IMR-90 (cell line): ENCODE measurements around the gene NCF2. TPM values are rescaled to one million over a fixed set of nuclear protein-coding genes. Genes with fewer than 3 reads are reported as not detected.
A peak's percentile ranks its signal among the peaks of the same experiment; 100 is the strongest.

Experiments
- ATAC-seq: fragments of 200-7000 bp; cut with Tn5 transposase; 2 replicates; pipeline ENCODE4 v1.9.1; 2020; ENCODE audit warnings: low read depth, mild to moderate bottlenecking, moderate library complexity
- BruUV-seq: library from RNA; stranded (reverse); fragments of 400-500 nt; replicated peaks from 2 replicates; lab custom pipeline; 2021; lab: Mats Ljungman, UMichigan
- CTCF ChIA-PET: fragments of 300-600 bp; formaldehyde crosslinking; extraction: SDS; loops from one replicate; lab custom pipeline; 2021; ENCODE audit warnings: antibody characterized with exemption; lab: Yijun Ruan, JAX
- POLR2A ChIA-PET: fragments of 300-600 bp; sonication (Branson Sonifier 250); formaldehyde crosslinking; loops from one replicate; lab custom pipeline; 2022; ENCODE audit warnings: antibody characterized with exemption; ENCODE audit not compliant: unreplicated experiment; lab: Charles Lee
- DNase-seq: peaks from one replicate; pipeline ENCODE4 v3.0.0; 2013
- H2AFZ ChIP-seq: replicated peaks from 2 replicates; pipeline ENCODE3; 2013; ENCODE audit warnings: low read length, mild to moderate bottlenecking; ENCODE audit not compliant: poor library complexity
- H2AK5ac ChIP-seq: 2 replicates; pipeline ENCODE4 v1.6.1; 2013; ENCODE audit warnings: low read depth, low read length, inconsistent platforms
- H2AK9ac ChIP-seq: replicated peaks from 2 replicates; pipeline ENCODE3; 2013; ENCODE audit warnings: mild to moderate bottlenecking, low read depth, low read length, moderate library complexity; ENCODE audit not compliant: poor library complexity
- H2BK120ac ChIP-seq: 2 replicates; pipeline ENCODE4 v1.6.1; 2013; ENCODE audit warnings: low read depth, low read length, inconsistent platforms
- H2BK15ac ChIP-seq: 3 replicates; pipeline ENCODE4 v1.6.1; 2013; ENCODE audit warnings: low read depth, low read length, inconsistent platforms
- H2BK20ac ChIP-seq: 2 replicates; pipeline ENCODE4 v1.6.1; 2013; ENCODE audit warnings: low read depth, mild to moderate bottlenecking, inconsistent platforms, low read length, moderate library complexity
- H2BK5ac ChIP-seq: 2 replicates; pipeline ENCODE4 v1.6.1; 2013; ENCODE audit warnings: mild to moderate bottlenecking, low read depth, low read length, inconsistent platforms; ENCODE audit not compliant: poor library complexity, severe bottlenecking
- H3K14ac ChIP-seq: replicated peaks from 2 replicates; pipeline ENCODE4 v1.6.1; 2013; ENCODE audit warnings: low read depth, low read length, inconsistent platforms
- H3K18ac ChIP-seq: 2 replicates; pipeline ENCODE4 v1.6.1; 2013; ENCODE audit warnings: low read depth, low read length, control low read depth
- H3K23ac ChIP-seq: 2 replicates; pipeline ENCODE4 v1.6.1; 2013; ENCODE audit warnings: low read depth, low read length, inconsistent platforms
- H3K27ac ChIP-seq: 2 replicates; pipeline ENCODE4 v1.5.1; 2013; ENCODE audit warnings: mild to moderate bottlenecking, control low read depth, low read length; ENCODE audit not compliant: insufficient read depth
- H3K27me3 ChIP-seq: 2 replicates; pipeline ENCODE4 v1.6.1; 2013; ENCODE audit warnings: low read length; ENCODE audit not compliant: control insufficient read depth, insufficient read depth
- H3K36me3 ChIP-seq: 2 replicates; pipeline ENCODE4 v1.6.1; 2013; ENCODE audit warnings: low read length, mixed read lengths; ENCODE audit not compliant: control insufficient read depth, insufficient read depth
- H3K4ac ChIP-seq: 2 replicates; pipeline ENCODE4 v1.6.1; 2013; ENCODE audit warnings: low read depth, low read length, inconsistent platforms
- H3K4me1 ChIP-seq: 2 replicates; pipeline ENCODE4 v1.6.1; 2013; ENCODE audit warnings: low read length, mixed read lengths; ENCODE audit not compliant: control insufficient read depth, insufficient read depth
- H3K4me2 ChIP-seq: 2 replicates; pipeline ENCODE4 v1.6.1; 2013; ENCODE audit warnings: low read depth, mild to moderate bottlenecking, control low read depth, low read length, moderate library complexity
- H3K4me3 ChIP-seq: 2 replicates; pipeline ENCODE4 v1.5.1; 2013; ENCODE audit warnings: low read depth, mild to moderate bottlenecking, control low read depth, low read length, moderate library complexity; ENCODE audit not compliant: insufficient read depth
- H3K56ac ChIP-seq: 2 replicates; pipeline ENCODE4 v1.6.1; 2013; ENCODE audit warnings: low read length, inconsistent platforms; ENCODE audit not compliant: insufficient read depth; ENCODE audit errors: extremely low read depth
- H3K79me1 ChIP-seq, 2 experiments: 2 replicates each; pipeline ENCODE4 v1.6.1; 2013; ENCODE audit warnings: low read length in 2 of 2, inconsistent platforms in 1 of 2, low read depth in 1 of 2
- H3K9ac ChIP-seq: 2 replicates; pipeline ENCODE4 v1.6.1; 2013; ENCODE audit warnings: low read depth, low read length, control low read depth
- H3K9me1 ChIP-seq: 2 replicates; pipeline ENCODE4 v1.6.1; 2013; ENCODE audit warnings: low read length, inconsistent platforms; ENCODE audit not compliant: insufficient read depth
- H3K9me3 ChIP-seq: 2 replicates; pipeline ENCODE4 v1.6.1; 2013; ENCODE audit warnings: low read length; ENCODE audit not compliant: control insufficient read depth, insufficient read depth
- H4K20me1 ChIP-seq: 2 replicates; pipeline ENCODE4 v1.6.1; 2013; ENCODE audit warnings: low read length, inconsistent platforms; ENCODE audit not compliant: insufficient read depth
- H4K5ac ChIP-seq: 2 replicates; pipeline ENCODE4 v1.6.1; 2013; ENCODE audit warnings: mild to moderate bottlenecking, low read depth, low read length, control low read depth
- H4K8ac ChIP-seq, 2 experiments: 2 replicates each; pipeline ENCODE4 v1.6.1; 2013; ENCODE audit warnings: low read depth in 2 of 2, low read length in 2 of 2, control low read depth in 1 of 2, inconsistent platforms in 1 of 2
- H4K91ac ChIP-seq: 2 replicates; pipeline ENCODE4 v1.6.1; 2013; ENCODE audit warnings: low read depth, low read length, inconsistent platforms; ENCODE audit not compliant: insufficient read depth
- BHLHE40 ChIP-seq: fragments of 150-350 bp; IDR thresholded peaks from 2 replicates; pipeline ENCODE4 v1.6.1; 2016; ENCODE audit warnings: mild to moderate bottlenecking, low read depth, low read length
- CHD1 ChIP-seq: IDR thresholded peaks from 2 replicates; pipeline ENCODE4 v1.6.1; 2012; ENCODE audit warnings: low read depth, low read length, improper control_type of control experiment
- NFE2L2 ChIP-seq: fragments of 150-350 bp; IDR thresholded peaks from 2 replicates; pipeline ENCODE4 v1.6.1; 2016; ENCODE audit warnings: low read depth, mild to moderate bottlenecking, low read length
- WGBS, 2 experiments: methylation state at CpG; one replicate each; pipeline versions ENCODE4 v1.1.5 to v1.1.7; 2013; ENCODE audit warnings: missing lambda C conversion rate in 2 of 2; ENCODE audit not compliant: insufficient read length in 1 of 2; ENCODE audit errors: extremely low coverage in 2 of 2; 5-methylcytosine and 5-hydroxymethylcytosine counted together
- dilution Hi-C: fragments of 300-500 bp; cut with HindIII; formaldehyde crosslinking; loops from one replicate; pipeline ENCODE4 v1.14.3; 2018; ENCODE audit warnings: low sequenced_read_pairs; ENCODE audit not compliant: unreplicated experiment
- in situ Hi-C: fragments of 300-500 bp; cut with MboI; formaldehyde crosslinking; loops from 3 replicates; pipeline ENCODE4 v1.14.3; 2019; ENCODE audit warnings: low sequenced_read_pairs, inconsistent platforms, mixed read lengths
- intact Hi-C: fragments of 100-400 bp; cut with micrococcal nuclease; formaldehyde crosslinking; loops from 2 replicates; pipeline ENCODE4 v1.10.0; 2022
- polyA plus RNA-seq, 3 experiments: library from polyadenylated mRNA; depleted of rRNA; stranded (reverse); fragments of >200 nt; gene quantifications; 2 replicates each; pipeline ENCODE4 v1.2.3, GENCODE V29; 2012; ENCODE audit warnings: low replicate concordance in 1 of 3
- total RNA-seq: library from RNA; depleted of rRNA; stranded (reverse); fragments of >200 nt; gene quantifications from 2 replicates; pipeline ENCODE4 v1.2.3, GENCODE V29; 2012

The NCF2 gene
- total and polyA plus RNA-seq, 2 of the 4 experiments (the other 2 are of a cell fraction) = 3.2 to 4.2 TPM

DNA sequence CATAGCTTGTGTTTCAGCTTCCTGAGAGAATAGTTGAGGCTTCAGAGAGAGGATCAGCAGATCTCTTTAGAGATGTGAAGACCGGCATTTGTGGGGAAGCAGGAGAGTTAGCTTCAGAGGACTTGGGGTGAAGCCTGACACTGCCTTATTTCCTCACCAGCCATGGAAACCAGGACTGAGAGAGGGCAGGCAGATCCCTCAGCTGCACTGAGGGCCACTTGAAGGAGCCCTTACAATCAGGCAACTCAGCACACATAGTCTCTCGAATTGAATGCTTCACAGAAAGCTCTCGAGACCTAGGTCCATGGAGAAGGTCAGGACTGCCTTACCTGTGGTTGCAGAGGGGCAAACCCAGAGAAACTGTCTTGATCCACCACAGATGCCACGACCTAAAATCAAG lies 19.8 kb downstream of the NCF2 start:
- peak overlapping the region; percentile 48; the same call in 1 of the 2 replicates for H2AK5ac ChIP-seq
- no peak overlapping the region for H3K4ac ChIP-seq
- no peak overlapping the region for H3K4me3 ChIP-seq
- TF ChIP-seq CHD1 (no peak), NFE2L2 (no peak), BHLHE40 (no peak)
- no peak overlapping the region for H2AFZ ChIP-seq
- H3K23ac ChIP-seq = no peak overlapping the region
- 0 out of 2 replicates have a peak overlapping the region, but pooled peaks have one; percentile 9 for H4K91ac ChIP-seq
- BruUV-seq = no TSS peak
- H3K9me1 ChIP-seq = peaks cover 5% of the 10 kb centered on the region
- H3K4me1 ChIP-seq = peaks cover 13% of the 10 kb centered on the region
- H2BK20ac ChIP-seq = no peak overlapping the region
- ChIA-PET POLR2A (no interaction called here), CTCF (no interaction called here)
- H3K56ac ChIP-seq = no peak overlapping the region
- no peak overlapping the region for H4K8ac ChIP-seq
- no peaks in the 10 kb centered on the region for H3K36me3 ChIP-seq
- H3K4me2 ChIP-seq = no peak overlapping the region
- no peaks in the 10 kb centered on the region for H3K27me3 ChIP-seq
- H2AK9ac ChIP-seq = no peak overlapping the region
- in situ Hi-C loops (no loop called here), intact Hi-C loops (no loop called here), dilution Hi-C loops (no loop called here)
- H3K27ac ChIP-seq = no peak overlapping the region
- no peak for ATAC-seq
- no peaks in the 10 kb centered on the region for H4K20me1 ChIP-seq
- H2BK120ac ChIP-seq = 0 out of 2 replicates have a peak overlapping the region, but pooled peaks have one; percentile 26
- H3K14ac ChIP-seq = no peak overlapping the region
- no peak overlapping the region for H4K5ac ChIP-seq
- no peak for DNase-seq
- no peak overlapping the region for H3K18ac ChIP-seq
- H2BK15ac ChIP-seq = no peak overlapping the region
- no peaks in the 10 kb centered on the region for H3K79me1 ChIP-seq
- H3K9ac ChIP-seq = no peak overlapping the region
- 75% methylated on average over 1 of the region's 4 CpGs; no CpG with 5 or more reads in 1 of the 2 experiments for WGBS, 2 experiments
- H2BK5ac ChIP-seq = no peak overlapping the region
- no peaks in the 10 kb centered on the region for H3K9me3 ChIP-seq
